Brain microvascular endothelial cell (primary cell): ENCODE data around the gene MRPL33.

Experiments
- DNase-seq: peaks from one replicate; pipeline ENCODE4 v3.0.0-alpha.2; 2020
- H3K27ac ChIP-seq: fragments of 250-450 bp; sonication (Bioruptor Pico); 2 replicates; pipeline ENCODE4 v1.5.1; 2020; ENCODE audit warnings: mild to moderate bottlenecking, moderate library complexity
- H3K27me3 ChIP-seq: fragments of 250-450 bp; sonication (Bioruptor Pico); replicated peaks from 2 replicates; pipeline ENCODE4 v1.5.1; 2020; ENCODE audit warnings: mild to moderate bottlenecking
- H3K36me3 ChIP-seq: fragments of 250-450 bp; sonication (Bioruptor Pico); replicated peaks from 2 replicates; pipeline ENCODE4 v1.5.1; 2020; ENCODE audit warnings: mild to moderate bottlenecking
- H3K4me3 ChIP-seq: 2 replicates; pipeline ENCODE4 v1.5.1; 2011; ENCODE audit warnings: low read depth, mild to moderate bottlenecking, control low read depth, low read length, moderate library complexity
- CTCF ChIP-seq: IDR thresholded peaks from 2 replicates; pipeline ENCODE4 v1.5.1; 2011; ENCODE audit warnings: low read depth, mild to moderate bottlenecking, moderate library complexity, low read length, control low read depth, inconsistent platforms; ENCODE audit errors: missing control alignments
- in situ Hi-C: cut with HindIII; loops from 2 replicates; pipeline ENCODE4 v1.10.0; 2017; ENCODE audit warnings: low sequenced_read_pairs, low pct_ligation_motif_present

Gene MRPL33

DNA sequence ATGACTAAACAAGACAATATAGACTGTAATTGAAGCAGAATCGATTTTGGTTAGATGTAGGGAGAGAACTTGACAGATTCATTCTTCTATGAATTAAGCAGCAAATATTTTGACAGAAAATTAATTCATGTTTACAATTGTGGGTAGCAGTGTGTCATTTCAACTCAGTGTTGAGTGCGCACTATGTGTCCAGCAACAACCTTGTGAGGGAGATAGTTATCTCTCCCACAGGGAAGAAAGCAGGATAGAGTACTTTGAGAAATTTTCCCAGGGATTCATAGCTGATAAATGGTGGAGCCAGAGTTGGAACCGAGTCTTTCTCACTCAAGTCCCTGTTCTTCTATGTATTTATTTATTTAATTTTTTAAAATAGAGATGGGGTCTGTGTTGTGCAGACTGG lies 5.2 kb downstream of the MRPL33 start:
- TF ChIP-seq CTCF = no peak
- no peak overlapping the region for H3K27ac ChIP-seq
- in situ Hi-C loops = no loop called here
- no peak for DNase-seq
- H3K27me3 ChIP-seq = no peaks in the 10 kb centered on the region
- H3K4me3 ChIP-seq = no peak overlapping the region
- peaks cover 3% of the 10 kb centered on the region for H3K36me3 ChIP-seq

DNA sequence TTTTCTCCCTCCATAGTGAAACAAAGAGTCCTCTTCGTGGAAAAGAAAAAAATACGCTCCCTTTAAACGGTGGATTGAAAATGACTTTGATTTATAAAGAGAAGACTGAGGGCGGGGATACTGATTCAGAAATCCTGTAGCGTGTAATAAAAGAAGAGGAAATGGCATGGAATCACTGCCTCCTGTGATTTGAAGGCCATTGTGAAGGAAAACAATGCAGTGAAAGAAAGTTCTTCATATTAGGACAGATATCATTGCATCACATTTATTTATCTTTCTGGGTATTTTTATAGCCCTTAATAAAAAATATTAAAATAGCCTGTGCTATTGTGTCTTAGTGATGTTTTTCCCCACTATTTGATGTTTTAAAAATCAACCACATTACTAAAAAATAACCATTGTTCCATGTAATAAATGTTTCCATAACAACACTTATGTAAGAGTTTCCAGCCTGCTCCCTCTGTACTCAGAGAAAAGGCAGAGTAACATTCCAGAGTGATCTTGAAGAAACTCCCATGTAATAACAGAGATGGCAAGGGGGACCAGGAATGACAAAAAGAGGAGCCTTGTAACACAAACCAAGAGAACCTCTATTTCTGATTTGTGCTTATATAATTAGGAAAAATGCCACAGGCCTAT lies 8.0 kb downstream of the MRPL33 start:
- no peak overlapping the region for H3K27ac ChIP-seq
- H3K4me3 ChIP-seq = no peak overlapping the region
- no peak for DNase-seq
- TF ChIP-seq CTCF = no peak
- no peaks in the 10 kb centered on the region for H3K27me3 ChIP-seq
- in situ Hi-C loops = no loop called here
- peaks cover 3% of the 10 kb centered on the region for H3K36me3 ChIP-seq

DNA sequence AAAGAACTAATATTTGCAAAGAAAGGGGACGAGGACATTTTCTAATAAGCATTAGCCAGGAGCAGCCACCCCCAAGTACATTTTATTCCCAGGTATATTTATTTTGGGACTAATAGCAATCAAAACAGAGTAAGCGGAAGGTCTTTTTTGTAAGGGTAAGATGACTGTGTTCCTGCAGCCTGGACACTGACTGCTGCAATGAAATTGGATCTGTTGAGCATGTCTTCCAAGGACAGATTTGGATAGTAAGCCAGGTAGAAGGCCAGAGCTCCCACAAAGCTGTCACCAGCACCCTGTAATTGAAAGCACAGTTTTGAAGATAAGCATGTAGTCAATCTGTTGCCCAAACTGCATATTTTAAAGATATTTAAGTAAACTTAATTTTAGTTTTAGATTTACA lies 10.0 kb downstream of the MRPL33 start:
- peaks cover 3% of the 10 kb centered on the region for H3K36me3 ChIP-seq
- no peak for TF ChIP-seq CTCF

DNA sequence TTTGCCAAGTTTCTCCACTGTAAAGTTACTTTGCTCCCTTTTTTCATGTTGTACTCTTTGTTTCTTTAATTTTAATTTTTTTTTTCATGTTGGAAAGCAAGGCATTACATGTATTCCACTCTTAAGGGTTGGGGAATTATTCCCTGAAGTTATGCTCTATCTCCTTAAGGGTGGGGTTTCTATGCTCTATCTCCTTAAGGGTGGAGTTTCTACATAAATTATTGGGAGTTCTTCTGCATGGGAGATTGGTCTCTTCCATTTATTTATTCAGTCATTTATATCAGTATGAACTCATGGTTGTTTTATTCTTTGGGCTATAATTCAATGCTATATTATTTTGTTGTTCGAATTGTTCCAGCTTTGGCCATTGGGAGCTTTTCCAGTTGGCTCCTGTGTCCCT lies 11.2 kb downstream of the MRPL33 start:
- TF ChIP-seq CTCF = no peak
- H3K27me3 ChIP-seq = no peaks in the 10 kb centered on the region

More for the DNA sequence above, 10.0 kb downstream of the MRPL33 start:
- in situ Hi-C loops = no loop called here
- DNase-seq = no peak
- Histone ChIP-seq H3K4me3 (no peak overlapping the region), H3K27me3 (no peaks in the 10 kb centered on the region), H3K27ac (no peak overlapping the region)

DNA sequence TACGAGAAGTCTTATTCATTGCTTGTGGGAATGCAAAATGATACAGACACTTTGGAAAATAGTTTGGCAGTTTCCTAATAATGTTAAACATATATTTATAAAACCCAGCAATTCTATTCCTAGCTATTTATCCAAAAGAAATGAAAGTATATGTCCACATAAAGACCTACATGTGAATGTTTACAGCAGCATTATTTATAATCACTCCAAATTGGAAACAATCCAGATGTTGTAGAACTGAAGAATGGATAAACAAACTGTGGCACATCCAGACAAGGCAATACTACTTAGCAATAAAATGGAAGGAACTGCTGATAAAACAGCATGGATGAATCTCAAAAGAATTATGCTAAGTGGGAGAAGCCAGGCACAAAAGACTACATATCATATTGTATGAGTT lies 19.3 kb downstream of the MRPL33 start:
- H3K36me3 ChIP-seq = no peaks in the 10 kb centered on the region
- no peak for TF ChIP-seq CTCF
- no peak overlapping the region for H3K4me3 ChIP-seq
- DNase-seq = no peak
- no peaks in the 10 kb centered on the region for H3K27me3 ChIP-seq
- no peak overlapping the region for H3K27ac ChIP-seq
- in situ Hi-C loops = no loop called here

More for the DNA sequence above, 11.2 kb downstream of the MRPL33 start:
- in situ Hi-C loops = no loop called here
- Histone ChIP-seq H3K27ac (no peak overlapping the region), H3K4me3 (no peak overlapping the region), H3K36me3 (peaks cover 3% of the 10 kb centered on the region)
- DNase-seq = no peak

DNA sequence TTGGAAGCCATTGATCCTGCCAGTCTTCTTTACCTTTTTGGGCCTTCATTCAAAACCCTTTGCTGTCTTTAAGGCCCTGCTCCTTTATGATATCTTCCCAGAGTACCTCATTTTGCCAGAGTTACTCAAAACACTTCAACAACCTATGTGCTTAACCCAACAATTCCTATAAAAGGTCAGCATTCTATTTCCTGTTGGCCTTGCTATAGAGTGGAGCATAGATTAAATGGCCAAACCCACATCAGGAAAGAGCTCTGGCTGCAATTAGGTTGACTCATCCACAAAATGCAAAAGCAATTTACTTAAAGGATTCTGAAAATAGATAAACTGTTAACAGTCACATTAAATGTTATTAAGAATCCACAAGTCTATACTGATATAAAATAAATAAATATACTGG lies 21.2 kb downstream of the MRPL33 start:
- in situ Hi-C loops = no loop called here
- Histone ChIP-seq H3K27ac (no peak overlapping the region), H3K36me3 (no peaks in the 10 kb centered on the region), H3K27me3 (no peaks in the 10 kb centered on the region), H3K4me3 (no peak overlapping the region)
- TF ChIP-seq CTCF = no peak
- DNase-seq = no peak
